AG04449 (cell line): ENCODE results near the gene MTSS2.

Experiments
- CTCF ChIA-PET: fragments of 350-600 bp; formaldehyde crosslinking; extraction: SDS; loops from one replicate; lab custom pipeline; 2021; ENCODE audit warnings: antibody characterized with exemption; lab: Yijun Ruan, JAX
- POLR2A ChIA-PET: fragments of 400-600, 350-600 bp; formaldehyde crosslinking; extraction: SDS; loops from one replicate; lab custom pipeline; 2020; ENCODE audit warnings: antibody characterized with exemption, inconsistent platforms; lab: Yijun Ruan, JAX
- DNase-seq: peaks from one replicate; pipeline ENCODE4 v3.0.0-alpha.2; 2010; ENCODE audit warnings: low read depth, low spot score
- H3K4me3 ChIP-seq: 2 replicates; pipeline ENCODE4 v1.5.1; 2011; ENCODE audit warnings: low read depth, mild to moderate bottlenecking, control low read depth, low read length
- TF ChIP-seq, protein P1 (sequence below): IDR thresholded peaks from one replicate; pipeline ENCODE4 v1.5.1; 2011; ENCODE audit warnings: mild to moderate bottlenecking, moderate library complexity, low read length, control low read depth, inconsistent platforms; ENCODE audit not compliant: insufficient read depth; ENCODE audit errors: missing control alignments

MTSS2 gene

DNA sequence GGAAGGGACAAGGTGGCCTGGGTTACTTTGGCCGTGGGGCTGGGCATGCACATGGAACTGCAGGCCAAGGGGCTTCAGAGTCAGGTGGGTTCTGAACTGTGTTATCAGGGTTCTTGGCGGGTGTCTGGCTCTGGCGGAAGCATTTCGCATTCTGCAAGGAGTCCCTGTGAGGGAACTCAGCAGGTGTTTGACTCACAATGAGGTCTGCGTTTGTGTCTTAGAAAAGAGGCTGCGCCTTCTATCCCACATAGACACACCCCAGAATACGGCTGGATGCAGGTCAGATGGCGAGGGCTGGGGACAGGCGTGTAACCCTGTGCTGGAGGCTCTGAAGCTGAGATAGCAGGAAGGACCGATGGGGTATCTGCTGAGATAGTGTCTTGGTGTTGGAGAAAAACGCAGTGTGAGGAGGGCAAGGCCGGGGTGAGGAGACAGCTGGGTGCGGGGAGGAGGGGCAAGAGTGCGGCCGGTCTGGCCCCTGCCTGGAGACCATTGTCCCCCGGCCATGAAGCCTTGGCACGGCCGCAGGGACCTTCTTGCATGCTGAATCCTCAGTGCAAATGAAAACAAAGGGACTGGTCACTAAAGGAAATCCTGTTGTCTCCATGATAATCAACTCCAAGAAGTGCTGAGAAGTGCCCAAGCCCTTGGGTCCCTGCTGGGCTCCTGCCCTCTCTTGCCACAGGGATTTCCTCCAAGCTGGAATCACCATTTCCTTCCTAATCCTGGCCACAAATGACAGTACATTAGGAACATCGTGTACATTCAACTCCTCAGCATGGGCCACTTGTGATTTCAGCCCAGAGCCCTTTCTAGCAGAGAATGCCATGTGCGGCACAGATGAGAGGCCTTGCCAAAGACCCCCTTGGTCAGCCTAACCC, 22.8 kb upstream of the MTSS2 start:
- ChIA-PET POLR2A (no interaction called here), CTCF (interaction anchor here (1.3 kb wide), 1 partner anchor 33 kb away, joined by 4 read pairs; no protein-coding TSS in a partner anchor)
- DNase-seq, result no peak
- TF ChIP-seq, protein P1, sequence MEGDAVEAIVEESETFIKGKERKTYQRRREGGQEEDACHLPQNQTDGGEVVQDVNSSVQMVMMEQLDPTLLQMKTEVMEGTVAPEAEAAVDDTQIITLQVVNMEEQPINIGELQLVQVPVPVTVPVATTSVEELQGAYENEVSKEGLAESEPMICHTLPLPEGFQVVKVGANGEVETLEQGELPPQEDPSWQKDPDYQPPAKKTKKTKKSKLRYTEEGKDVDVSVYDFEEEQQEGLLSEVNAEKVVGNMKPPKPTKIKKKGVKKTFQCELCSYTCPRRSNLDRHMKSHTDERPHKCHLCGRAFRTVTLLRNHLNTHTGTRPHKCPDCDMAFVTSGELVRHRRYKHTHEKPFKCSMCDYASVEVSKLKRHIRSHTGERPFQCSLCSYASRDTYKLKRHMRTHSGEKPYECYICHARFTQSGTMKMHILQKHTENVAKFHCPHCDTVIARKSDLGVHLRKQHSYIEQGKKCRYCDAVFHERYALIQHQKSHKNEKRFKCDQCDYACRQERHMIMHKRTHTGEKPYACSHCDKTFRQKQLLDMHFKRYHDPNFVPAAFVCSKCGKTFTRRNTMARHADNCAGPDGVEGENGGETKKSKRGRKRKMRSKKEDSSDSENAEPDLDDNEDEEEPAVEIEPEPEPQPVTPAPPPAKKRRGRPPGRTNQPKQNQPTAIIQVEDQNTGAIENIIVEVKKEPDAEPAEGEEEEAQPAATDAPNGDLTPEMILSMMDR, result no peak
- H3K4me3 ChIP-seq, result no peak overlapping the region

DNA sequence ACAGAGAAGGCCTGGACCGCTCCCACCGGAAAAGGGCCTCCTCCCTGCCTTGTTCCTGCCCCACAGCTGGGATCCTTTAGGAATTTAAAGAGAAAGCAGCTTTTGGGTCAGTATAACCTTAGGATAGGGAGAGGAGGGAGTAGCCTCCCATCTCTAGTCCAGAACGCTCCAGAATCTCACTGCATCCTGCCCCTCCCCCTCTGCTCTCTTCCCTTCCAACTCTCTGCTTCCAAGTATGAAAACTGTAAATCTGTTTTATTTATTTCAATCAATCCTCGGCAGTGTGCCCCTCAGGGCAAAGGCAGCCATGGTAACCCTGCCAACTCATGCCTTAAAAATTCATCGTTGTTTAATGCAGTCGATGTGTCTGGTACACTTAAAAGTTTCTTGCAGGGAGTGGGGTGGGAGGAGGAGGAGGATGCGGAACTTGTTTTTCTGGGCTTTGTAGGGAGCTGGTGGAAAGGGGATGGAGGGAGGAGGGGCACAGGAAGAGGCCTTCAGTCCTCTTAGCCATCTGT, 21.2 kb upstream of the MTSS2 start:
- no peak for DNase-seq
- ChIA-PET POLR2A (interaction anchor here (0.7 to 1.1 kb wide), 3 partner anchors 44 to 928 kb away, joined by 3 to 6 read pairs (median 4); no protein-coding TSS in a partner anchor), CTCF (interaction anchor here (1.3 to 3.0 kb wide), 2 partner anchors 35 to 63 kb away, joined by 4 to 16 read pairs; no protein-coding TSS in a partner anchor)
- TF ChIP-seq, protein P1, result no peak
- H3K4me3 ChIP-seq, result no peak overlapping the region

DNA sequence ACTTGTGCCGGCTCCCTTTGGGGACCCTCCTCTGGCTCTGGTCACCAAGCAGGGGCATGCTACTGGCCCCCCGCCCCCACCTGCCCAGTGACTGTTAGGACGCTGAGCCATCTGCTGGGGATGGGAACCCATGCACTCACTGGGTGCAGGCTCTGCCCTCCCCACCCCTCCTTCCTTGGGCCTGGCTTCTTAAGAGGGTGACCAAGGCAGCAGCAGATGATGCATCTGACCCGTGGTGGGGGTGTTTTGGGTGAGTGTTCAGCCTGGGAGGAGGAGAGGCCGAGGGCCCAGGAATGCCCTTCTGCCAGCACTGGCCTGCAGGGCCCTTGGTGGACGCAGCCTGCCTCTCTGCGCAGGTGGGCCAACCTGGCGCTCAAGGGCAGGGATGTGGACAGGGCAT, 19.2 kb upstream of the MTSS2 start:
- CTCF ChIA-PET, result interaction anchor here (1.1 to 3.0 kb wide), 2 partner anchors 12 to 65 kb away, joined by 3 to 16 read pairs; no protein-coding TSS in a partner anchor
- H3K4me3 ChIP-seq, result no peak overlapping the region
- POLR2A ChIA-PET, result no interaction called here
- DNase-seq, result no peak
- TF ChIP-seq, protein P1, result no peak

DNA sequence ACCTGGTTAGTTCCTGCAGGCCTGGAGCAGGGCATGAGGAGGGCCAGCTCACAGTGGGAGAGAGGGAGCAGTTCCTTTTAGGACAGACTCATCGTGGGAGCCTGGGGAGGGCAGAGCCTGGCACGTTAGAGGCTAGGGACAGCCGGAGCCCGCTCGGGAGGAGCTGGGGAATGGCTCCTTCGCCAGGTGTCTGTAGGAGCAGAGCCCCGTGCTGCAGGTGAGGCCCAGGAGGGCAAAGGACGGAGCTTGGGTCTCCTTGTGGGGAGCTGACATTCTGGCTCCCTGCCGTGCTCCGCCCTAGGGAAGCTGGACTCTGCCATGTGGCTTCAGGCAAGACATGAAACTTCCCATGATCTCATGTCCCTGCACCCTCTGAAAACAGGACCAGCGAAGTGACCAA, 18.7 kb upstream of the MTSS2 start:
- no peak overlapping the region for H3K4me3 ChIP-seq
- no peak for DNase-seq
- ChIA-PET POLR2A (no interaction called here), CTCF (interaction anchor here (1.9 to 3.0 kb wide), 2 partner anchors 30 to 66 kb away, joined by 7 to 16 read pairs; no protein-coding TSS in a partner anchor)
- TF ChIP-seq, protein P1, result no peak

DNA sequence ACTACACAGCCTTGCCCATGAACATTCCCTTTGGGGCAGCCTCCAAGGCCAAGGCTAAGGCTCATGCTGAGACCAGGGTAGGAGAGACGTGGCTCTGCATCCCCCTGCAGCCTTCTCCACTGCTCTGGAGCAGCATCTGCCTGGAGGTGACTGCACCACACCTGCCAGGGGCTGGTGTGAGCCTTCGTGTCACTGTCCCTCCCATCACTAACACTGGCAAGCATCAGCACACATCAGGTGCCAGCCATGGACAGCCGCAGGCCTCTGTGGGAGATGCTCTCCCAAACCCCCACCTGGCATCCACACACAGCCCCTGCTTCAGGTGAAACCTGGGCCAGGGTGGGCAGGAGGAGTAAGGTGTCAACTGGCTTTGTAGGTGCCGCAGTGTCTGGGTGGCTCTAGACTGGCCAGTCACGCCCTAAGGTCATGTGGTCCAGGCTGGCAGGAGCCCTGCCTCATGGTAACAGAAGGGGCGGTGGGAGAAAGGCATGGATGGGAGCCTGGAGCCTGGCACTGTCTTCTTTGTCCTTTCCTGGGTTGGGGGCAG, 18.1 kb upstream of the MTSS2 start:
- no peak overlapping the region for H3K4me3 ChIP-seq
- DNase-seq, result no peak
- ChIA-PET POLR2A (interaction anchor here (0.8 to 1.6 kb wide), 4 partner anchors 11 to 57 kb away, joined by 4 to 8 read pairs (median 5); no protein-coding TSS in a partner anchor), CTCF (interaction anchor here (0.8 to 3.0 kb wide), 12 partner anchors 11 to 67 kb away, joined by 3 to 25 read pairs (median 6); no protein-coding TSS in a partner anchor)
- TF ChIP-seq, protein P1, result no peak
